Activated CD8-positive, alpha-beta T cell treated with anti-CD3 and anti-CD28 coated beads, Interleukin-2, amount 10 ng/mL, durations not matched to agents 7 days and 5 days (primary cell): Measurements from ENCODE around the gene NSRP1. TPM values are rescaled to one million over a fixed set of nuclear protein-coding genes. Genes with fewer than 3 reads are reported as not detected.
"Not testable (repeated sequence)": the region's sequence is repeated elsewhere in the genome, so short reads cannot be mapped to it uniquely, and the experiment has no call there.

Source experiments
- ATAC-seq: fragments of 150-1000 bp; cut with Tn5 transposase; one replicate; pipeline ENCODE4 v1.10.0; 2021; ENCODE audit warnings: moderate library complexity
- CTCF ChIA-PET: fragments of 350-600 bp; sonication (Branson Sonifier 250); formaldehyde crosslinking; loops from one replicate; lab custom pipeline; 2021; ENCODE audit warnings: antibody characterized with exemption; lab: Charles Lee
- POLR2A ChIA-PET: fragments of 350-600 bp; sonication (Branson Sonifier 250); formaldehyde crosslinking; loops from one replicate; lab custom pipeline; 2021; ENCODE audit warnings: antibody characterized with exemption; lab: Charles Lee
- DNase-seq: peaks from one replicate; pipeline ENCODE4 v3.0.0-alpha.2; 2020
- H3K27ac Mint-ChIP-seq: one replicate; pipeline ENCODE4 v1.8.0; 2021; ENCODE audit warnings: mild to moderate bottlenecking, mixed read lengths
- H3K27me3 Mint-ChIP-seq: one replicate; pipeline ENCODE4 v1.8.0; 2021; ENCODE audit warnings: low read depth, mixed read lengths
- H3K36me3 Mint-ChIP-seq: one replicate; pipeline ENCODE4 v1.8.0; 2021; ENCODE audit warnings: low read depth, mixed read lengths
- H3K4me1 Mint-ChIP-seq: one replicate; pipeline ENCODE4 v1.8.0; 2021; ENCODE audit warnings: low read depth, mixed read lengths
- H3K4me3 Mint-ChIP-seq: one replicate; pipeline ENCODE4 v1.8.0; 2021; ENCODE audit warnings: mild to moderate bottlenecking, mixed read lengths
- H3K9me3 Mint-ChIP-seq: one replicate; pipeline ENCODE4 v1.8.0; 2022; ENCODE audit warnings: mixed read lengths; ENCODE audit not compliant: insufficient read depth
- total RNA-seq, 2 experiments: library from RNA; stranded (reverse); gene quantifications; one replicate each; pipeline ENCODE4 v1.2.3, GENCODE V29; 2021

Gene NSRP1
- total RNA-seq, 2 experiments from 2014 or later = 19.6 to 21.3 TPM

DNA sequence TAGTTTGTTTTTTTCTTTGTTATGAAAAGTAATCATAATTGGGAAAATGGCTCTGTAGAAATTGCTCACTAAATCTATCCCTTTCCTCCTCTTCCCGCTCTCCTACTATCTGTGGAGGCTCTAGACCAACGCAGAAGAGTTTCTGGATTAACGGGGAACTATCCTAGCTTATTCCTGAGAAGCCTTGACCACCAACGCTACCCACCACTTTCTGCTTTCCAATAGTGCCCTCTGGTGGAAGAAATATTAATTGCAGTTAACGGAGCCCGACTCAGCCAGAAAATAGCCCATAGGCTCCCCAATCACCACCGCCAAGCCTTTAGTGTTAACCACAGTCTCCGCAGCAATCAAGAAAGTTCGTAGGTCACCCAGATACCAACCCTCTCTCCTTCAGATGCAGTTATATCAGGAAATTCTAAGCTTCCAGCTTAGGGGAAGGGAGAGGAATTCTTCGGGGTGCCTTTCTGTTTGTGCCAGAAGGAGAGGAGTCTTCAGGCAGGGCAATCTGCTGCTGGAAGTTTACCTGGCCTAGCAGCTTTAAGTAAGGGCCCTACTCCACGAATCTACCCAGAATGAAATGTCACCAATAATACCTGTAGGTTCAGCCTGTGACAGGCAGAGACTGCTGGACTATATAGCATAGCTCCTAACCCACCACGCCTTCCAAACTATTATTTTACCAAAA is 23.0 kb upstream of the NSRP1 start:
- CTCF ChIA-PET = interaction anchor here (0.7 to 5.9 kb wide), 43 partner anchors 9 to 515 kb away, joined by 3 to 94 read pairs (median 4); partner anchors contain the start of gene BLMH

DNA sequence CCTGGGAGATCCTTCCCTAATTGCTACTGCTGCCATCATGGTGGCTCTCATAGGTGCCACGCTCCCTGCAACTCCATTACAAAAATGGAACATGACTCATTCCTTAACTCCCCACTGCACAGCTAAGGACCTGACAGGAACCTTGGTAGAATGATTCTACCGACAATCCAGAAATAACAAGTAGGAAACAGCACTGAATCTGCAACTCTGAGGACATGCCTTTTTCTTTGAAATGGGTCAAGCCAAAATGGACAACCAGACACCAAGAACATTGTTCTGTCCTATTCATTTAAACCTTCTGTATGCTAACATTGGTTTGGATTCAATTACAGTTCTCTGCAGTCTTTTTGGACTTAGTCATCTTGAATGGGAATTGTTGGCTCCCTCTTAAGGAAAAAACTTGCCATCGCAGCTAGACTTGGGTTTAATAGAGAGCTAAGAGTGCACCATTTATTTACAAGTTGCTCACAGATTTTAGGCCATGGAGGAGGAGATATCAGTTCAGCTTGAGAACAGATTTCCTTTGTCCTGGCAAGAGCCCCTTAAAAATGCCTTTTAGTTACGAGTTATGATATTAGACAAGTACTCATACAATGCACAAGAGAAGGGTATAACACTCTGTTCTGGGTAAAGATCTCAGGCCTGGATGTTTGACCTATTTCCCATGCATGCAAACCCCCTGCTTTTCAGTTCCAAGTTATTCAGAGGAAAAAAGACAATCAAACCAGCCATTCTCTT is 20.9 kb upstream of the NSRP1 start:
- Mint-ChIP-seq H3K4me3 (no peak overlapping the region), H3K27me3 (peaks cover 22% of the 10 kb centered on the region), H3K4me1 (peaks cover 7% of the 10 kb centered on the region), H3K27ac (no peak overlapping the region), H3K36me3 (no peaks in the 10 kb centered on the region), H3K9me3 (no peaks in the 10 kb centered on the region)
- ATAC-seq = peak; percentile 27
- CTCF ChIA-PET = interaction anchor here (0.8 to 5.9 kb wide), 12 partner anchors 10 to 289 kb away, joined by 3 to 94 read pairs (median 4); no protein-coding TSS in a partner anchor
- DNase-seq = peak; percentile 28
- POLR2A ChIA-PET = no interaction called here

More for the DNA sequence above, 23.0 kb upstream of the NSRP1 start:
- Mint-ChIP-seq H3K36me3 (no peaks in the 10 kb centered on the region), H3K4me1 (peaks cover 7% of the 10 kb centered on the region), H3K4me3 (no peak overlapping the region), H3K27ac (no peak overlapping the region), H3K9me3 (no peaks in the 10 kb centered on the region), H3K27me3 (peaks cover 31% of the 10 kb centered on the region)
- POLR2A ChIA-PET = interaction anchor here (0.6 to 0.9 kb wide), 2 partner anchors 371 to 442 kb away, joined by 3 to 4 read pairs; no protein-coding TSS in a partner anchor
- ATAC-seq = peak; percentile 70
- DNase-seq = peak; percentile 59

GRCh38 chr17:30101686-30102390 is 14.8 kb upstream of the NSRP1 start:
- Mint-ChIP-seq H3K4me3 (no peak overlapping the region), H3K27ac (no peak overlapping the region), H3K27me3 (peaks cover 22% of the 10 kb centered on the region), H3K4me1 (peaks cover 6% of the 10 kb centered on the region), H3K36me3 (no peaks in the 10 kb centered on the region), H3K9me3 (no peaks in the 10 kb centered on the region)
- ChIA-PET CTCF (interaction anchor here (1.0 to 4.2 kb wide), 4 partner anchors 8 to 24 kb away, joined by 4 to 106 read pairs (median 6); partner anchors contain the start of gene NSRP1), POLR2A (no interaction called here)
- ATAC-seq = no peak
- DNase-seq = no peak

- Mint-ChIP-seq H3K36me3 (no peaks in the 10 kb centered on the region), H3K27me3 (peaks cover 24% of the 10 kb centered on the region), H3K4me3 (no peak overlapping the region), H3K9me3 (no peaks in the 10 kb centered on the region), H3K27ac (no peak overlapping the region), H3K4me1 (peaks cover 6% of the 10 kb centered on the region)
- no peak for ATAC-seq
- CTCF ChIA-PET = interaction anchor here (0.7 to 4.2 kb wide), 33 partner anchors 10 to 486 kb away, joined by 3 to 108 read pairs (median 6); partner anchors contain the start of genes NSRP1, SLC6A4 and TMIGD1
- no peak for DNase-seq
- POLR2A ChIA-PET = interaction anchor here (0.6 to 1.5 kb wide), 3 partner anchors 13 to 233 kb away, joined by 3 to 5 read pairs (median 3); partner anchors contain the start of gene NSRP1
These were observed 12.7 kb upstream of the NSRP1 start for GRCh38 chr17:30103921-30104320.

DNA sequence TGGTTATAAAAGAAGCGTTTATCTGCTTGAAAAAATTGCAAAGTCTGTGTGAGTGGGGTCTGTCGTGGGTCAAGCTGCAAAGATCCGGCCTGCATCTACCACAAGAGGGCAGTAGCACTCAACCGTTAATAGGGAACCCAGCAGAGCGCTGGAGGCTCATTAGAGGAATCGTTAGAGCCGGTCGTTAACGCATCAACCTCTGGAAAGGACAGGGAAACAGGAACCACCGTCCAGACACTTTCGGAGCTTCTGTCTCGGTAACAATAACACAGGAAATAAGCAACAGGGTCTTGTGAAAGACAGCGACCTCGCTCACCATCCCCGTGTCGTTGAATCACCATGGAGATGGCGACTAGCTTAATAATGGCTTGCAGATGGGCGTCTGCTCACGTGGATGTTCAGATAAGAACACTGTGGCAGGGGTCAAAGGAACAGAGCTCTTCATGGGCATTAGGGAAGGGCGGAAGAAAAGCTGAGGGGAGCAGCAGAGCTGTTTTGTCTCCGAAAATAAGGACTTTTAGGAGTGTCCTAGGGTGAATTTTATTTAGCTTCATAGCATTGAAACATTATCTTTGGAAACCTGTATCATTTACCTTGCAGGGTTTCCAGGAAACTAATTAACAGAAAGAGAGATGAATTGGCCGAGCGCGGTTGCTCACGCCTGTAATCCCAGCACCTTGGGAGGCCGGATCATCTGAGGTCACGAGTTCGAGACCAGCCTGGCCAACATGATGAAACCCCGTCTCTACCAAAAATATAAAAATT is 11.9 kb upstream of the NSRP1 start:
- ATAC-seq (peak; percentile 98), DNase-seq (peak; percentile 82)
- Mint-ChIP-seq H3K36me3 (no peaks in the 10 kb centered on the region), H3K4me1 (peaks cover 6% of the 10 kb centered on the region), H3K27ac (no peak overlapping the region), H3K27me3 (peaks cover 24% of the 10 kb centered on the region), H3K4me3 (peak overlapping the region; percentile 72), H3K9me3 (no peaks in the 10 kb centered on the region)
- ChIA-PET CTCF (interaction anchor here (0.6 to 4.2 kb wide), 60 partner anchors 11 to 487 kb away, joined by 3 to 108 read pairs (median 4); partner anchors contain the start of genes GOSR1, NSRP1, SLC6A4 and SSH2), POLR2A (interaction anchor here (0.6 to 1.5 kb wide), 4 partner anchors 12 to 232 kb away, joined by 3 to 5 read pairs (median 4); partner anchors contain the start of gene NSRP1)

- peaks cover 32% of the 10 kb centered on the region for H3K4me1 Mint-ChIP-seq
- ChIA-PET POLR2A (no interaction called here), CTCF (interaction anchor here (0.8 to 8.0 kb wide), 9 partner anchors 9 to 229 kb away, joined by 4 to 106 read pairs (median 9); no protein-coding TSS in a partner anchor)
- no peak overlapping the region for H3K27ac Mint-ChIP-seq
- H3K27me3 Mint-ChIP-seq = peaks cover 11% of the 10 kb centered on the region
- H3K36me3 Mint-ChIP-seq = peaks cover 5% of the 10 kb centered on the region
- ATAC-seq = no peak
- no peaks in the 10 kb centered on the region for H3K9me3 Mint-ChIP-seq
- H3K4me3 Mint-ChIP-seq = no peak overlapping the region
- peak; percentile 18 for DNase-seq
These were observed 3.8 kb upstream of the NSRP1 start for GRCh38 chr17:30112794-30113193.

- Mint-ChIP-seq H3K36me3 (peaks cover 8% of the 10 kb centered on the region), H3K27me3 (peaks cover 8% of the 10 kb centered on the region), H3K9me3 (no peaks in the 10 kb centered on the region), H3K27ac (no peak overlapping the region), H3K4me1 (peaks cover 36% of the 10 kb centered on the region), H3K4me3 (no peak overlapping the region)
- DNase-seq (peak; percentile 55), ATAC-seq (no peak)
- ChIA-PET POLR2A (no interaction called here), CTCF (interaction anchor here (0.8 to 8.0 kb wide), 10 partner anchors 9 to 229 kb away, joined by 3 to 106 read pairs (median 8); no protein-coding TSS in a partner anchor)
These were observed 3.4 kb upstream of the NSRP1 start for GRCh38 chr17:30113213-30113612.

GRCh38 chr17:30116345-30116660 is 313 bp upstream of the NSRP1 start:
- ChIA-PET POLR2A (interaction anchor here (0.7 kb wide), 1 partner anchor 142 kb away, joined by 4 read pairs; no protein-coding TSS in a partner anchor), CTCF (interaction anchor here (1.1 to 8.0 kb wide), 3 partner anchors 10 to 220 kb away, joined by 5 to 106 read pairs (median 15); no protein-coding TSS in a partner anchor)
- Mint-ChIP-seq H3K27me3 (peaks cover 1% of the 10 kb centered on the region), H3K4me3 (peak overlapping the region; percentile 95), H3K27ac (peak overlapping the region; percentile 99), H3K36me3 (peaks cover 26% of the 10 kb centered on the region), H3K4me1 (peaks cover 58% of the 10 kb centered on the region), H3K9me3 (no peaks in the 10 kb centered on the region)
- ATAC-seq = peak; percentile 48
- DNase-seq = no peak

- ChIA-PET CTCF (interaction anchor here (0.8 to 8.0 kb wide), 7 partner anchors 9 to 501 kb away, joined by 3 to 106 read pairs (median 5); no protein-coding TSS in a partner anchor), POLR2A (interaction anchor here (1.0 to 1.3 kb wide), 3 partner anchors 13 to 174 kb away, joined by 4 to 5 read pairs (median 5); partner anchors contain the start of gene BLMH)
- Mint-ChIP-seq H3K27me3 (no peaks in the 10 kb centered on the region), H3K36me3 (peaks cover 32% of the 10 kb centered on the region), H3K4me1 (peaks cover 62% of the 10 kb centered on the region), H3K4me3 (peak overlapping the region; percentile 95), H3K27ac (peak overlapping the region; percentile 99), H3K9me3 (no peaks in the 10 kb centered on the region)
- DNase-seq (no peak), ATAC-seq (no peak)
These were observed 1.1 kb downstream of the NSRP1 start for GRCh38 chr17:30117675-30118081.

DNA sequence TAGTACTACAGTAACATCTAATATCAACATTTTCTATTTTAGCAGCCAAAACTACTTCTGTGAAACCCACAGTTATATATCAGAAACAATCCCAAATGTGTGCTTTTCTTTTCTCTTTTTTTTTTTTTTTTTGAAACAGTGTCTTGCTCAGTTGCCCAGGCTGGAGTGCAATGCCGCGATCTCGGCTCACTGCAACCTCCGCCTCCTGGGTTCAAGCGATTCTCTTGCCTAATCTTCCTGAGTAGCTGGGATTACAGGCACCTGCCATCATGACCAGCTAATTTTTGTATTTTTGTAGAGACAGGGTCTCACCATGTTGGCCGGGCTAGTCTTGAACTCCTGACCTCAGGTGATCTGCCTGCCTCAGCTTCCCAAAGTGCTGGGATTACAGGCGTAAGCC is 2.0 kb downstream of the NSRP1 start:
- H3K36me3 Mint-ChIP-seq = peaks cover 34% of the 10 kb centered on the region
- ATAC-seq, DNase-seq, H3K9me3 Mint-ChIP-seq, H3K27me3 Mint-ChIP-seq: not testable (repeated sequence)
- peak overlapping the region; percentile 25 for H3K4me3 Mint-ChIP-seq
- ChIA-PET CTCF (interaction anchor here (1.2 to 8.0 kb wide), 3 partner anchors 8 to 218 kb away, joined by 7 to 106 read pairs (median 15); no protein-coding TSS in a partner anchor), POLR2A (interaction anchor here (1.2 kb wide), 1 partner anchor 27 kb away, joined by 4 read pairs; no protein-coding TSS in a partner anchor)
- H3K27ac Mint-ChIP-seq = peak overlapping the region; percentile 99
- peaks cover 53% of the 10 kb centered on the region for H3K4me1 Mint-ChIP-seq
